Naive thymus-derived CD8-positive, alpha-beta T cell (primary cell): ENCODE measurements around the gene PPBP. TPM values are rescaled to one million over a fixed set of nuclear protein-coding genes. Genes with fewer than 3 reads are reported as not detected.

Experiments
- ATAC-seq, 2 donors: fragments of 150-1000 bp; cut with Tn5 transposase in 1 of 2; sonication (Bioruptor Pico), chemical (Tn5 transposase) in 1 of 2; 1 replicate in 1 of 2; 2 replicates in 1 of 2; pipeline ENCODE4 v1.10.0; 2021; ENCODE audit warnings: mild to moderate bottlenecking in 2 of 2, moderate library complexity in 2 of 2
- POLR2A ChIA-PET: fragments of 350-600 bp; sonication (Branson Sonifier 250); formaldehyde crosslinking; loops from one replicate; lab custom pipeline; 2021; ENCODE audit warnings: antibody characterized with exemption; lab: Charles Lee
- DNase-seq, 10 donors: peaks; one replicate each; pipeline versions ENCODE4 v3.0.0 to v3.0.0-alpha.2; 2020 to 2022
- H3K27ac Mint-ChIP-seq, 10 donors: one replicate each; pipeline ENCODE4 v1.8.0; 2020 to 2022; ENCODE audit warnings: mild to moderate bottlenecking in 10 of 10, mixed read lengths in 10 of 10, moderate library complexity in 4 of 10, inconsistent platforms in 1 of 10
- H3K27me3 Mint-ChIP-seq, 5 donors: one replicate each; pipeline ENCODE4 v1.8.0; 2021 to 2022; ENCODE audit warnings: mixed read lengths in 5 of 5
- H3K36me3 Mint-ChIP-seq, 3 donors: one replicate each; pipeline ENCODE4 v1.8.0; 2020 to 2022; ENCODE audit warnings: mixed read lengths in 3 of 3, mild to moderate bottlenecking in 2 of 3, inconsistent platforms in 1 of 3
- H3K4me1 Mint-ChIP-seq, 4 donors: one replicate each; pipeline ENCODE4 v1.8.0; 2021 to 2022; ENCODE audit warnings: mixed read lengths in 4 of 4
- H3K4me3 Mint-ChIP-seq, 10 donors: one replicate each; pipeline ENCODE4 v1.8.0; 2020 to 2022; ENCODE audit warnings: mild to moderate bottlenecking in 10 of 10, mixed read lengths in 10 of 10, moderate library complexity in 6 of 10, inconsistent platforms in 1 of 10
- H3K9me3 Mint-ChIP-seq, 9 donors: one replicate each; pipeline ENCODE4 v1.8.0; 2020 to 2022; ENCODE audit warnings: mixed read lengths in 9 of 9, mild to moderate bottlenecking in 3 of 9, inconsistent platforms in 1 of 9, moderate library complexity in 1 of 9
- polyA plus RNA-seq, 3 donors: library from polyadenylated mRNA; unstranded; fragments of 300-500 nt; fragmentation: Illumina TruSeq; gene quantifications; one replicate each; pipeline ENCODE4 v1.2.3, GENCODE V29; 2021
- total RNA-seq, 8 experiments: library from RNA in 2 of 8; stranded (reverse) in 2 of 8; gene quantifications; one replicate each; pipeline ENCODE4 v1.2.3 and lab custom pipeline; 2021 to 2026

PPBP gene, protein sequence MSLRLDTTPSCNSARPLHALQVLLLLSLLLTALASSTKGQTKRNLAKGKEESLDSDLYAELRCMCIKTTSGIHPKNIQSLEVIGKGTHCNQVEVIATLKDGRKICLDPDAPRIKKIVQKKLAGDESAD
- total RNA-seq: not detected
- polyA plus RNA-seq: under 1 TPM in 1 of 3 donors, not detected in 2; 0.52 TPM
- total RNA-seq (lab: John Stamatoyannopoulos, UW): 0 reads per million in 6 experiments

DNA sequence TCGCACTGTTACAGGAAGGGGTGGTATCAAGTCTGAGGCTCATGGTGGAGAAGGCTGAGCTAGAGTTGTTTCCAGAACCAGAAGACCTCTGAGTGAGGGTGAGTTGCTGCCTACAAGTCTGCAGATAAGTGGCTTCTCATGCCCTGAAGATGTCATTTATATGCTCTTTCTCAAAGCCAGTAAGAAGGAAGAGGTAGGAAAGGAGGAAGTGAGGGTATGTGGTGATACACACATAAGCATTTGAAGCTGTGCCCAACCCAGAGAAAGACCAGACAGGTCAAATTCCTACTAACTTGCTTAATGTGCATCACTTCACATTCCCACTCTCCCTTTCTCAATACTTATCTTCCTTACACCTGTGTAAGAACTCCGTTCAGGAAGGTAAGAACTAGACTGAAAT, at the start of gene PPBP:
Gene PPBP (minus strand): TSS at position 130 of the 400 bp plus-strand sequence. CDS start 87 bp downstream, at position 43.
- Mint-ChIP-seq H3K4me1 (no peaks in the 10 kb centered on the region), H3K4me3 (no peak within 1 kb of the TSS), H3K27me3 (peaks cover 0 to 5% (median 2%) of the 10 kb centered on the region in 5 donors), H3K9me3 (peaks cover 0 to 3% (median 0%) of the 10 kb centered on the region in 9 donors), H3K36me3 (no peaks in the 10 kb centered on the region), H3K27ac (peak within 1 kb of the TSS in 1 of 10 donors; percentile 19)
- DNase-seq (no peak), ATAC-seq (no peak)
- POLR2A ChIA-PET: no interaction called here

DNA sequence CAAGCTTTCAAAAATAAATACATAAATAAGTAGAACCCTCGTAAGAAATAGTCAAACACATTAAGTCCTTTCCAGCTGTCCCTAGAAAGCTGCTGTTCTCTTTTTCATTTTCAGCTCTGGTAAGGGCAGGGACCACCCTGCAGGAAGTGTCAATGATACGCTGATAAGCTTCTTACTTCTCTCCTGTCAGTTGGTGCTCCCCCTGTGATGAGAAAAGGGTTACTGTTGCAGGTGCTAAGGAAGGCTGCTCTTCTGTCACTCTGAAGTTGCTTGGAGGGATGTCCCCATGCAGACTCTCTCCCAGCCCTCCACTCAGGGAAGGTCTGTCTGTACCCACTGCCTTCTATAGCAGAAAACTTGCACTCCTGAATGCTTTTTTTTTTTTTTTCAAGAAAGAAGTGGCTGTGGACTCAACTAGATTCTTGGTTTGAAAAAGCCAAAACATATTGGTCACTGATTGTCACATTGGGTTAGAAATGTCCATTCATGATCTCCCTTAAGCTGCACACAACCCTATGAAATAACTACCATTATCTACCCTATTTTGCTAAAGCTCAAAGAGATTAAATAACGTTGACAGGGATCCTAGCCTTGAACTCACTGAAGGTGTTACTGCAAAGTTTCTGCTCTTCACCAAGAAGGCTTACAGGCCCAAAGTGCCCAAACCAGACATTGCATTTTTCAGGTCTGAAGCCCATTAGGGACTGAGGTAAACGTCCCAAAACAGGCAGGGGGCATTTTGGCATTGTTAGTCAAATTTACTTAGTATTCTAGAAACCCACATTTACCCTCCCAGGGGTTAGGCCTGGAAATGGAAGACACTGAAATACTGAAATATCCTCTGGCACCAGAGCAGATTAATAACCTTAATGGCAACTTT, 49.3 kb upstream of the PPBP start:
- ATAC-seq (peak in 1 of 2 donors; percentile 22), DNase-seq (no peak)
- Mint-ChIP-seq H3K36me3 (no peaks in the 10 kb centered on the region), H3K4me3 (peak overlapping the region; percentile 15 to 92 (median 87)), H3K9me3 (peaks cover 0 to 4% (median 0%) of the 10 kb centered on the region in 9 donors), H3K27me3 (peaks cover 25 to 52% (median 40%) of the 10 kb centered on the region in 5 donors), H3K4me1 (peaks cover 4 to 19% (median 15%) of the 10 kb centered on the region in 4 donors), H3K27ac (peak overlapping the region in 1 of 10 donors; percentile 10)
- POLR2A ChIA-PET: no interaction called here

GRCh38 chr4:74033739-74034138, 45.7 kb upstream of the PPBP start:
- no peak for DNase-seq
- peaks cover 0 to 4% (median 1%) of the 10 kb centered on the region in 9 donors for H3K9me3 Mint-ChIP-seq
- peaks cover 0 to 1% (median 0%) of the 10 kb centered on the region in 3 donors for H3K36me3 Mint-ChIP-seq
- no peak overlapping the region for H3K4me3 Mint-ChIP-seq
- ATAC-seq: no peak
- no peak overlapping the region for H3K27ac Mint-ChIP-seq
- POLR2A ChIA-PET: no interaction called here
- peaks cover 2 to 10% (median 5%) of the 10 kb centered on the region in 4 donors for H3K4me1 Mint-ChIP-seq
- H3K27me3 Mint-ChIP-seq: peaks cover 6 to 23% (median 21%) of the 10 kb centered on the region in 5 donors

GRCh38 chr4:74032064-74032463, 44.1 kb upstream of the PPBP start:
- ATAC-seq: no peak
- peaks cover 0 to 9% (median 0%) of the 10 kb centered on the region in 3 donors for H3K36me3 Mint-ChIP-seq
- DNase-seq: no peak
- POLR2A ChIA-PET: no interaction called here
- H3K27ac Mint-ChIP-seq: no peak overlapping the region
- H3K27me3 Mint-ChIP-seq: peaks cover 0 to 13% (median 8%) of the 10 kb centered on the region in 5 donors
- no peak overlapping the region for H3K4me3 Mint-ChIP-seq
- H3K9me3 Mint-ChIP-seq: peaks cover 0 to 7% (median 3%) of the 10 kb centered on the region in 9 donors
- H3K4me1 Mint-ChIP-seq: peaks cover 0 to 1% (median 0%) of the 10 kb centered on the region in 4 donors

DNA sequence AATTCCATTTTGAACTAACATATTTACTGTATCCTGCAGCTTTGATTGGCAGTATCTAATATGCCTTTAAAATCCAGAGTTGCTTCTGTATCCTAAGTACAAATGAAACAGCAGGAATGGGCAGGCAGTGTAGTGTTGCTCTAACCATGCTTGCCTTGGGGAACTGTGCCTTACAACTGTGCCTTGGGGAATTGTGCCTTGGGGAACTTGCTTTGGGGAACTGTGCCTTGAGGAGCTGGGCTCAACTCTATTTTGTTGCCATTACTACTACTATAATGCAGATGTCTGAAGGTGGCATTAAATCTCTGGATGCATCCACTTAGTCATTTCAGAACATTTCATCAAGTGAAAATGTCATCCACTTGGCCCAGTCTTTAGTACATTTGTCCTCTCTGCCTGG, 43.6 kb upstream of the PPBP start:
- peaks cover 0 to 13% (median 8%) of the 10 kb centered on the region in 5 donors for H3K27me3 Mint-ChIP-seq
- H3K4me3 Mint-ChIP-seq: no peak overlapping the region
- H3K9me3 Mint-ChIP-seq: peaks cover 0 to 8% (median 4%) of the 10 kb centered on the region in 9 donors
- DNase-seq (no peak), ATAC-seq (no peak)
- peaks cover 0 to 10% (median 0%) of the 10 kb centered on the region in 3 donors for H3K36me3 Mint-ChIP-seq
- H3K27ac Mint-ChIP-seq: no peak overlapping the region
- POLR2A ChIA-PET: no interaction called here
- no peaks in the 10 kb centered on the region for H3K4me1 Mint-ChIP-seq

DNA sequence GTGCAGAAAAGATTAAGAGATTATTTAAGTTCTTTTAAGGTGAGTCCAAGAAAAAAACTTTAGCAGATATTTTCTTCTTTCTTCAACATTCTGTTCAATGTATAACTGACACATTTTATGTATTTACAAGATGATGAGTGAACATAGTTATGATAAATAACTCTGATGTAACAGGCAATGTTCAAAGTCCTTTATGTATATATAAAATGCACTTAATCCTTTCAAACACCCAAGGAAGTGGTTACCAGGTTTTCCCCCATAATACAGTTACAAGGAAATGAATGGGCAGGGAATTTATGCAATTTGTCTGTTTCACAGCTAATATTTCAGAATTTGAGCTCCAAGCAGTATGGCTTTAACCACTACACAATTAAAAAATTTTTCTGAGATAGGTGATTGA, 42.3 kb upstream of the PPBP start:
- H3K27me3 Mint-ChIP-seq: peaks cover 0 to 9% (median 7%) of the 10 kb centered on the region in 5 donors
- POLR2A ChIA-PET: no interaction called here
- H3K27ac Mint-ChIP-seq: no peak overlapping the region
- H3K4me1 Mint-ChIP-seq: no peaks in the 10 kb centered on the region
- peaks cover 0 to 15% (median 0%) of the 10 kb centered on the region in 3 donors for H3K36me3 Mint-ChIP-seq
- H3K9me3 Mint-ChIP-seq: peaks cover 0 to 21% (median 4%) of the 10 kb centered on the region in 9 donors
- no peak for DNase-seq
- no peak for ATAC-seq
- no peak overlapping the region for H3K4me3 Mint-ChIP-seq

- Mint-ChIP-seq H3K4me3 (no peak overlapping the region), H3K9me3 (peaks cover 0 to 21% (median 4%) of the 10 kb centered on the region in 9 donors), H3K27me3 (peaks cover 0 to 8% (median 7%) of the 10 kb centered on the region in 5 donors), H3K4me1 (no peaks in the 10 kb centered on the region), H3K27ac (no peak overlapping the region), H3K36me3 (peaks cover 0 to 15% (median 0%) of the 10 kb centered on the region in 3 donors)
- POLR2A ChIA-PET: no interaction called here
- ATAC-seq (no peak), DNase-seq (no peak)
Measured at GRCh38 chr4:74028504-74028903, 40.5 kb upstream of the PPBP start.

GRCh38 chr4:74023709-74024108, 35.7 kb upstream of the PPBP start:
- no peak overlapping the region for H3K4me3 Mint-ChIP-seq
- peaks cover 0 to 13% (median 0%) of the 10 kb centered on the region in 3 donors for H3K36me3 Mint-ChIP-seq
- no peak overlapping the region for H3K27ac Mint-ChIP-seq
- peaks cover 0 to 3% (median 0%) of the 10 kb centered on the region in 4 donors for H3K4me1 Mint-ChIP-seq
- POLR2A ChIA-PET: no interaction called here
- DNase-seq (no peak), ATAC-seq (no peak)
- no peaks in the 10 kb centered on the region for H3K27me3 Mint-ChIP-seq
- peaks cover 0 to 18% (median 2%) of the 10 kb centered on the region in 9 donors for H3K9me3 Mint-ChIP-seq

DNA sequence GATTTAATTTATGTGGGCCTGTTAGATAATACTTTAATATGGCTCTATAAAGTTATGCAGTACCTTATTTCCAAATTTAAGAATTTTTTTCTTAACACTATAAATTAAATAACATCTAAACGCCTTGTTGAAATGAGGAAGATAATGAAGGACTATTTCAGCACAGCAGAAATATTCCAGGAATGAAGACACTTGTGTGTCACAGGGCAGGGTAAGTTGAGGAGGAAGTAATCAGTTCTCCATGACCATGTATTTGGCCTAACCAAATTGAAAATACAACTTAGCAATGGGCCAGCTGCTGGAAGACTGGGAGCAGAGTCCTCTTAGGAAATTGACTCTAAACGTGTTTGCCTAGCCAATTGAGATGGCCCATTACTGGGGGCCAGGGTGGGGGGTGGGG, 33.6 kb upstream of the PPBP start:
- Mint-ChIP-seq H3K4me1 (peaks cover 0 to 6% (median 0%) of the 10 kb centered on the region in 4 donors), H3K4me3 (no peak overlapping the region), H3K27me3 (no peaks in the 10 kb centered on the region), H3K36me3 (peaks cover 0 to 5% (median 0%) of the 10 kb centered on the region in 3 donors), H3K27ac (no peak overlapping the region), H3K9me3 (peaks cover 0 to 13% (median 0%) of the 10 kb centered on the region in 9 donors)
- ATAC-seq (no peak), DNase-seq (no peak)
- POLR2A ChIA-PET: no interaction called here

DNA sequence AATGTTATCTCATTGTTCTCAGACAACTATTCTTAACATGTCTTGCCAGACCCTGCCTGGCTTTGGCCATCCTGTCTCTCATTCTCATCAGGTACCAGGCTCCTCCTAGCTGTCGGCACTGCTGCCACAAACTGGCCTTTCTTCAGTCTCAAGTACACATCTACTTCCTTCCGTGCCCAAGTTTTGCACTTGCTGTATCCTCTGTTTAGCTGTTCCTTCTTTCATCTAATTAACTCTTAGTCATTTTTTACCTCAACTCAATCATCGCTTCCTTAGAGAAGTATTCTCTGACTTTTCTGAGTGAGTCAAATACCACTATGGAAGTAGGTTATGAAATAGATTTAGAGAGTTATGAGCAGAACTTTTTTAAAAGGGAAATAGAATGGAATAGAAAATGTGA, 30.8 kb upstream of the PPBP start:
- H3K4me3 Mint-ChIP-seq: no peak overlapping the region
- H3K27ac Mint-ChIP-seq: peak overlapping the region in 1 of 10 donors; percentile 21
- peaks cover 0 to 15% (median 0%) of the 10 kb centered on the region in 4 donors for H3K4me1 Mint-ChIP-seq
- ATAC-seq: no peak
- POLR2A ChIA-PET: no interaction called here
- H3K27me3 Mint-ChIP-seq: no peaks in the 10 kb centered on the region
- peaks cover 0 to 2% (median 0%) of the 10 kb centered on the region in 9 donors for H3K9me3 Mint-ChIP-seq
- no peaks in the 10 kb centered on the region for H3K36me3 Mint-ChIP-seq
- no peak for DNase-seq

GRCh38 chr4:74018116-74018515, 30.1 kb upstream of the PPBP start:
- Mint-ChIP-seq H3K4me3 (no peak overlapping the region), H3K27ac (no peak overlapping the region), H3K4me1 (peaks cover 0 to 15% (median 0%) of the 10 kb centered on the region in 4 donors), H3K27me3 (peaks cover 0 to 1% (median 0%) of the 10 kb centered on the region in 5 donors), H3K9me3 (peaks cover 0 to 2% (median 0%) of the 10 kb centered on the region in 9 donors), H3K36me3 (no peaks in the 10 kb centered on the region)
- DNase-seq (no peak), ATAC-seq (no peak)
- POLR2A ChIA-PET: no interaction called here

DNA sequence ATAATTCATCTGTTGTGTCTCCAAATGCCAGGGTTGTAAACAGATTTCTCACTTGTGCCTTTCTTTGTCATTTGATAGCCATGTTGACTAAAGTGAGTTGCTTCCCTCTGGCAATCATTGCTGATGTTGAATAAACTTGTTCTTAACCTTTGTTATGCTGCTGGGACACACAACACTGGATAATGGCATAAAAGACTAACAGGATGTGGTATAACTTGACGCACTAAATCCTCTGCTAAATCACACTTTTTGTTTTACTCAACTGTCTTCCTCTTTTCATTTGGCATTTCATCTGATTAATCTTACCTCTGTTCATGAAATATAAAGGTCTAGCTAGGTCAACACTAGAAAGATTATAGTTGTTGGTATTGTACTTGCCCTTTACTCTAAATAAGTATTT, 28.1 kb upstream of the PPBP start:
- Mint-ChIP-seq H3K27ac (peak overlapping the region in 2 of 10 donors; percentile 19 to 44), H3K4me3 (no peak overlapping the region), H3K9me3 (peaks cover 0 to 2% (median 0%) of the 10 kb centered on the region in 9 donors), H3K36me3 (no peaks in the 10 kb centered on the region), H3K4me1 (peaks cover 0 to 15% (median 0%) of the 10 kb centered on the region in 4 donors), H3K27me3 (peaks cover 0 to 1% (median 0%) of the 10 kb centered on the region in 5 donors)
- peak in 1 of 10 donors; percentile 45 for DNase-seq
- POLR2A ChIA-PET: no interaction called here
- peak in 1 of 2 donors; percentile 44 for ATAC-seq
